ENCODE data around the gene RNASEH2B.

The RNASEH2B gene

DNA sequence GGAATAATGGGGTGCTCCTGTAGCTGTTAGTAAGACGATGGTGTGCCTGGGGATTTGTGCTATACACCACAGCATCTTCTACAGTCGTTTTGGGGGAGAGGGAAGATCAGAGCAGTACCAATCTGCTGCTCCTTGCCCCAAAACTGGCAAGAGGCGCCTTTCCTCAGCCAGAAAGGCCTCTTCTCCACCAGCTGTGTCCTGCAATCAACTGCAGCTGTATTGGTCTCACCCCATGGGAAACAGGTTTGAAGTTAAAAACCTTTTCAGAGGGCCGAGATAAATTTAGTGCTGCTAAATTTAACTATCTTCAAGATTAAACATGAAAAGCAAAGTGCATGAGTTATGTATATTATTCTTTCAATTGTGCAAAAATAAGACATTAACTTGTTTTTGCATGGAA is 1.2 kb upstream of the RNASEH2B start:
- DNase-seq (ENCODE audit: low read depth) = no peak

DNA sequence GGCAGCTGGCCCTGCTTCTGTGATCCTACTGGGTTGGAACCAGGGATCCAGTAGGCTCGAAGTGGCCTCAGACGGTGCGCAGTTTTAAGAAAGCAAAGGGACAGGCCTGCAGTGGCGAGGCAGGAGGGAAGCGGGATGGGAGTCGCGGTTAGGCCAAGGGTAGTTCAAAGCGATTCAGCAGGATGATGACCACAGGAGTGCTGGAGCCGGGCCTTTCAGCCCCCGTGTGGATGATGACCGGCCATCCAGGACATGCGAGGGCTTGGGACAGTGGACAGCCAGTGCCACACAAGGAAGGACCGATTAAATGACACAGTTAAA is 854 bp downstream of the RNASEH2B start:
- no peak for DNase-seq (ENCODE audit: low read depth)

DNA sequence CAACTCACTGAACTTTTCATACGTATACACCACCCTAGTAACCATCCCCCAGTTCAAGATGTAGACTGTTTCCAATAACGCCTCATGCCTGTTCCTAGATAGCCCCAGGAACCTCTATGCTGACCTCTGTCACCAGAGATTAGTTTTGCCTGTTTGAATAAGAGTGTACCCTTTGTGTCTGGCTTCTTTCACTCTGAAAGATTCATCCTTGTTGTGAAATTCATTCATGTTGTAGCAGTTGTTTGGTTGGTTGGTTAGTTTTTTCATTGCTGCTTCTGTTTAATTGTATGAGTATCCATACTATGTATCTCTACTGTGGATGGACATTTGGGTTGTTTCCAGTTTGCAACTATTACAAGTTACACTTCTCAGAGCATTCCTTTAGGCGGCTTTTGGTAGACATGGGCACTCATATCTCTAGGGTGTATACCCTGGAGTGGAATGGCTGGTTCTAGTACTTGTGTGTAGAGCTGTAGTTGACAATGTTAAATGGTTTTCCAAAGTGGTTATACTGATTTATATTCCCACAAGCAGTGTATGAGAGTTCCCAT is 1.6 kb downstream of the RNASEH2B start:
- no peak for DNase-seq (ENCODE audit: low read depth)

DNA sequence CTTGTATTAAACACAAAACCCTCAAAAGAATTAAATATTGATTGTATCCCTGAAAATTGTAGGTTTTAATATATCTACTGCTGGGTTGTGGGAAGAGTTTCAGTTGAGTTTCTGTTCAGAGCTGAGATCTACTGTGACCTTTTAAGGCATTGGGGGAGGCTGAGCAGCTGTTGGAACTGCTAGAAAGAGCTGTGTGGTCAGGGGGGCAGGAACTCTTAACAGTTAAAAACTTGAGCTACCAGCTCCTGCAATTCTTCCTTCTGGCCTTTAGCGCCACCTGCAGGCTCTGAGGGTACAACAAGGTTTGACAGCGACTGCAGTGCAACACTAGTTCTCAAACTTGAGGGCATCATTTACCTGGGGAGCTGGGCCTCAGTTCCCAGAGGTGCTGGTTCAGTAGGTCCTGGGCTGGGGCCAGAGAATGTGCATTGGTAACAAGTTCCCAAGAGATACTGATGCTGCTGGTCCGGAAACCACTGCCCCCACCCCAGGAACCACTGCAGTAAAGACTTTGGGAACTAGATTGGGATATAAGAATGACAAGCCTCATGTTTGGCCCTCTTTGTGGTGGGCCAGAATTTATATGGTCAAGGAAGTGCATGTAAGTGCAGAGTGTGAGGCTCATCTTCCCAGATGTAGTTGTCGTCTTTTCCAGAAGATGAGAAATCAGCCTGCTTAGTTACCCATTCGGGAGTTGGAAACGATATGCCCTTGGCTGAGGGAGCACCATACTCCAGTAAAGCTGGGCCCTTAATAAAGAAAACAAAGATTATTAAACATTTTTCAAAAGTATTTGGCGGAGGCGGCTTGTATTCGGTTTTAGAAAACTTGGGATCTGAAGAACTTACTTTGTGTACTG is 2.6 kb downstream of the RNASEH2B start:
- peak; percentile 71 for DNase-seq (ENCODE audit: low read depth)

DNA sequence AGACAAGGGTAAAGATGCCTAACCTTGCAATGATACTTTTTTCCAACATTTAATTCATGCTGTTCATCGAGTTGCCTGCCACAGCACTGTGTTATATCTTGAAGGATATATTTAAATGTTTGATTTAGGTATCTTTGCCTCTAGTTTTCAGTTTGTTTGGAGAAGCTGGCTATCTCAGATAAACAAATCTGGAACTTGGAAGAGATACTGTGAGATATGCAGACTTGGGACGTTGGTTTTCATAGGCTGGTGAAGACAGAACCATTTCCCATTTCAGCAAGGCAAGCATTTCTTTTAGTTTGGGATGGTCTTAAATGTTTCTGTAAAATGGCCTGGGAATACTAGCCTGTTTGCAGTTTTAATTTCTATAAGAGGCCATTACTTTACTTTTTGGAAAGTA is 3.3 kb downstream of the RNASEH2B start:
- DNase-seq (ENCODE audit: low read depth) = no peak

DNA sequence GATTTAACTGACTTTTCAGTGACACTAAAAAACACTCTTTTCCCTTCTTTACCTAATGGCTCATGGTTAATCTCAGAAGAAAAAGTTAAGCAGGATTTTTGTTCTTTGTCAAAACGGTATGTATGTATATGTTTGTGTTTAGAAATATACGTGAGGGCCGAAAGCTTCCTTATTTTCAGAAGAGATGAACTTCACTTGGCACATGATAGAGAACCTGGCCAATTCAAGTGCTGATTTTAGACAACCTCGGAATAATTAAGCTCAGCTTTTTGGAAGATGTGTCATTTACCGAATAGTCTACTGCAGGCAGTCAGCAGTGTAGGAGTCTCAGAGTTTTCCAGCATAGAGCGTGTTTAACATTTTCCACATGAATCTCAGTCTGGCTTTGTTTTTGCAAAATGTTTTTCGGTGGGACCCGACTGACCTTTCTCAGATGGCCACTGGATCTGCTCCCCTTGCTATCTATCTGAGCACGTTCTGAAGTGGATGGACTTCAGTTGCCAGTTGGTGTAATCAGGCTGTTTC is 4.6 kb downstream of the RNASEH2B start:
- DNase-seq (ENCODE audit: low read depth) = no peak

DNA sequence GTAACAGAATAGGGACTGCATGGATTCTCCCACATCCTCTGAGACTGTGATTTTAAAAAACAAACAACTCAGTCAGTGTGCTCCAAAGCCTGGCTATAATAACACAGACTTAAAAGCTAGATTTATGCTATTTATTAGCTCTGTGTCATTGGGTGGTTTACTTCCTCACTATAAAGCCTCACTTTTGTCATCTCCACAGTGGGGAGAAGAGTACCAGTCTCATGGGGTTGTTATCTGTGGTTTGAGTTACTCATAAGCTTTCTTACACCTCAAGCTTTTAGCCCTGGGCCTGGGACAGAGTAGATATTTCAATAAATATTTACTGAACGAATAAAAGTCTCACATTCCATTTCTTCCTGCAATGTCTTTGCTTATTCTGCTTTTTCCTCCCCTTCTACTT is 5.3 kb downstream of the RNASEH2B start:
- DNase-seq (ENCODE audit: low read depth) = no peak

DNA sequence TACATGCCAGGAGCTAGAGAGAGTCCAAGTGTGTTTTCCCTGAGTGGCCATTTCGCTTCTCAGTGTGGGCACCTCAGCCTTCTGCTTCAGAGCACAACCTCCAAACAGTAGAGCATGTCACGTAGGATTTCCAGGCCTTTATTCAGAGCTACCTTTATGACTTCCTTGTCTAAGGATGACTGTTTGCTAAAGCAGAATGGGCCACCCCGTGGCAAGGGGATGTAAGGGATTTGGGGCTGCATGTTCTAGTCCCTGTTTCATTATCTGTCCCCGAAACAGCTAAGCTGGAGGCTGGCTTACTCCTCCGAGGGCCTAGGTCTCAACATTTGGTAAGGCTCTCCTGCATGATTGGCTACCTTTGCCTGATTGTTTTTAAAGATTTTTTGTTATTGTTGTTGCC is 6.0 kb downstream of the RNASEH2B start:
- DNase-seq (ENCODE audit: low read depth) = no peak

DNA sequence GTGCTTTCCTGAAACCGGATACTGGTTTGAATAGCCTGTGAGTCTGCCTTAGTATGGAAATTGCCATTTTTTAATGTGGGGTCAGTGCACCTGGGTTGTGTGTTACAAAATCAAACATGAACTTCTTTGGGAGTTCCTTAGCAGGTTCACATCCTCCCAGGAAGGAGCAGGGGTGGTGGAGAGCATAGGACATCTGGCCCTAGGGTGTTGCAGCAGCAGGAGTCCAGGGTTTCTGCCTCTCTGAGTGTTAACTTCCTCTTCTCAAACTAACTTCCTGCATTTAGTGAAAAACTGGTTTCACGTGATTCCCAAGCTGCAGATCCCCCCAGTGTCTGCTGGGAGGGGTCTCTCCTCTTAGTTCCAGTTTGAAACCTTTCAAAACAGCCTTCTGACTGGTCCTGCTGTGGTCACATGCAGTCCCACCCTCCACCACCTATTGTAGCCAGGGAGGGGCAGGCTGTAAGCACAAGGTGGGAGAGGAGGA is 7.2 kb downstream of the RNASEH2B start:
- no peak for DNase-seq (ENCODE audit: low read depth)

DNA sequence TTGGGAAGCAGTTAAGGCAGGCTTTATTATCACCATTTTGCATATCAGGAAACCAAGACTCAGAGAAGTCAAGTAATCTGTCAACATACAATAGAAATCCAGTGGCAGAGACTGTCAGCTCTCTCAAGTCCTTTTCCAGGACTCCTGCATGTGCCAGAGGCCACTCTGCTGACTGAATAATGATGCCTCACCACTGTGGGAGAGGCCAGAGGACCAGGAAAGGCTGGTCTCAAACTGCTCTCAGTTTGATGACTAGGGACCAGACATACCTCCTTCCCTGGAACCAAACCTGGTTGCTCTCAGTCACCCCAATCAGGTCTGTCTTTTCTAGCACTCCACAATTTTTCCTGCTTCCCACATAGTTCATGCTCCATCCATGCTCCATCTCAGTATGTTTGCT is 8.0 kb downstream of the RNASEH2B start:
- no peak for DNase-seq (ENCODE audit: low read depth)

DNA sequence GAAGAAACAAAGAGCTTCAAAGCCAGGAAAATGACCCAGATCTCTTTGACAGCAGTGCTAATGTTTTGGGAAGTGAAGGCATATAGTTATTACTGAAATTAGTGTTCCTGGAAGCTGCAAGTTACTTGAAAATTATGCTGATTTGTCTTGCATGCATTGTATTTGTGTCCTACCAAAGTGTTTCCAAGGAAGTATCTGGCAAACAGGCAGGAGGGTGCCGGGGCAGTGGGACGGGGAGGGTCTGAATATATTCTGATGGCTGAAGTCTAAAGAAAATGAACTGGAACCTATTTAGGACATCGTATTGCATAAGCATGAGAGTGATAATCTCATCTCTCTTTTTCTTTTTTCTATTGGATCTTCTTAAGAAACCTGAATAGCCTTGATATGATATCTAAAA is 9.0 kb downstream of the RNASEH2B start:
- DNase-seq (ENCODE audit: low read depth) = no peak

DNA sequence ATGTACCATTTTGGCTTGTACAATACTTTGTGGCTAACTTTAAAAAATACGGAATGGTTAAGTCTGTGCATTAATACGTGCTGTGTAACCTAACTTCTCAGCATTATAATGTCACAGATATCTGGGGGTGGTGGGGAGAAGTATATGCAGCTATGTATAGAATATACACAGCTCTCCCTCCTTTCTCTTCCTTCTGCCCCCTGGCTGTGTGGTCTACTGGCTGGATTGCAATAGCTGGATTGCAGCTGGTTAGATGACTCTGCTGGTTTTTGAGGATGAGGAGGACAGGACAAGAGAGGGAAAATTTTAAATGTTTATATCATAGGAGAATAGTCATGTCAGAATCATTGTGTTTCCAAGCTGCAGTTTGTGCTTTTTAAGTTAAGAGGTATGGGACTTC is 9.7 kb downstream of the RNASEH2B start:
- no peak for DNase-seq (ENCODE audit: low read depth)

DNA sequence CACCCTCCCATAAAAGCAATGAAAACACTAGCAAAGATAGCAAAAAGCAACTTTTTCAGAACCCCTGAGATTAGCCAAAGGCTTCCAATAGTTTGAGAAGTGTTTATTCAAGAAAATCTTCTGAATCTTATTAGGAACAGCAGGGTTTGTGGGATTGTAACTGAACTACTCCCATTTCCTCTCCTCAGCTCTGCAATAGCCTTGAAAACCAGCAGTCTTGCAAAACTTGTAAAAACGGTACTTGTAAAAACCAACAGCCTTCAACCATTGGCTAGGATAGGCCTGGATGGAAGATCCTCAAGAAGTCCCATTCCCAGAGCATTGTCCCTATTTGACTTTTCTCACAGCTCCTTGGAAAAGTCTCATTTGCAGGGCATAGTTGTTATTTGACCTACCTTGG is 12.1 kb downstream of the RNASEH2B start:
- no peak for DNase-seq (ENCODE audit: low read depth)

DNA sequence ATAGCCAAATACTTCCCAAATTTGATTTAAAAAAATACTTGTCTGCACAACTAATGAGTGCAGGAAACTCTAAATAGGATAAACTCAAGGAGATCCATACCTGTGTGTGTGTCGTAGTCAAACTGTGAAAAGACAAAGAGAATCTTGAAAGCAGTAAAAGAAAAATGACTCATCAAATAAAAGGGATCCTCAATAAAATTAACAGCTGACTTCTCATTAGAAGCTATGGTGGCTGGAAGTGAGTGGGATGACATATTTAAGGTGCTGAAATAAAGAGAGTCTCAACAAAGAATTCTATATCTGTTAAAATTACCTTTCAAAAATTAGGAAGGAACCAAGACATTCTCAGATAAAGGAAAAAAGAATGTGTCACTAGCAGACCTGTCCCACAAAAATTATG is 13.7 kb downstream of the RNASEH2B start:
- no peak for DNase-seq (ENCODE audit: low read depth)

DNA sequence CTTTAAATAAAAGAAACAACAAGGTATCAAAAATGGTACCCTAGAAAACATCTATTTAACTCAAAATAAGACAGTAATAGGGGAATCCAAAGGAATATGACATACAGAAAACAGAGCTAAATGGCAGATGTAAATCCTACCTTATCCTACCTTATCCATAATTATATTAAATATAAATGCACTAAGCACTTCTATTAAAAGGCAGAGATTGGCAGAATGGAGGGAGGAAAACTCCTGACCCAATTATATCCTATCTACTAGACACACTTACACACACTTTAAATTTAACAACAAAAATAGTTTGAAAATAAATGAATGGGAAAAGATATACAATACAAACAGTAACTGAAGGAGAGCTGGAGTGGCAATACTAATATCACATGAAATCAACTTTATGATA is 14.4 kb downstream of the RNASEH2B start:
- DNase-seq (ENCODE audit: low read depth) = no peak

DNA sequence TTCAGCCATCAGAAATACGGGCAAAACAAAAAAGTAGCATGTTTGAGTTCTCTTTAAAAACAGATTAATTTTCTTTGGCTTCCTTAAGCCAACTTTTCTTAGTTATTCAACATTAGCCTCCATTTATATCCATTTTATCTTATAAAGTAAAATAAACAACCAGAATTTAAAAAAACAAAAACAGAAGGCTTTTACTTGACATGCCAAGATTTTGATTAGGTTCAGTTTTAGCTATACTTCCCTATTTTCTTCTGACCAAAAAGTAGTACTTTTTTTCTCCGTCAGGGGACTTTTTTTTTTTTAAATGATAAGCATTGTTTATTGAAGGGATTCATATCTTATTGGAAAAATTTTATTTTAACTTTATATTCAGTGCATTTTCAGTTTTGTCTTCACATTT is 18.1 kb downstream of the RNASEH2B start:
- DNase-seq (ENCODE audit: low read depth) = no peak

DNA sequence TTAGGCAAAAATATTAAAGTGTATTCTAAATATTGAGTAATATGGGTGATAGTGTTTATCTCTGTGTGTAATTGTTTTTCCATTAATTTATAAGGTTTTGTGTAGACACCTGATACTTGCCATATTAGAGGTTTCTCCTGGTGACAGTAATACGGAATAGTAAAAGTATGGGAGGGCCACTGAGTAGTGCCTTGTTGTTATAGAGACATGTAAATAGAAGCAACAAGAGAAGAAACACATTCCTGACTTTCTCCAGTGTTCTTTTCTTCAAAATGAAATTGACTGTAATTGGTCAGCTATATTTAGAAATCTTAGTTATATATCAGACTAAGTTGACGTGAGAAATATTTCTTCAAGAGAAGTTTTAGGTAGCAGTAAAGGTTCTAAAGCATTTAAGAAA is 18.5 kb downstream of the RNASEH2B start:
- no peak for DNase-seq (ENCODE audit: low read depth)

DNA sequence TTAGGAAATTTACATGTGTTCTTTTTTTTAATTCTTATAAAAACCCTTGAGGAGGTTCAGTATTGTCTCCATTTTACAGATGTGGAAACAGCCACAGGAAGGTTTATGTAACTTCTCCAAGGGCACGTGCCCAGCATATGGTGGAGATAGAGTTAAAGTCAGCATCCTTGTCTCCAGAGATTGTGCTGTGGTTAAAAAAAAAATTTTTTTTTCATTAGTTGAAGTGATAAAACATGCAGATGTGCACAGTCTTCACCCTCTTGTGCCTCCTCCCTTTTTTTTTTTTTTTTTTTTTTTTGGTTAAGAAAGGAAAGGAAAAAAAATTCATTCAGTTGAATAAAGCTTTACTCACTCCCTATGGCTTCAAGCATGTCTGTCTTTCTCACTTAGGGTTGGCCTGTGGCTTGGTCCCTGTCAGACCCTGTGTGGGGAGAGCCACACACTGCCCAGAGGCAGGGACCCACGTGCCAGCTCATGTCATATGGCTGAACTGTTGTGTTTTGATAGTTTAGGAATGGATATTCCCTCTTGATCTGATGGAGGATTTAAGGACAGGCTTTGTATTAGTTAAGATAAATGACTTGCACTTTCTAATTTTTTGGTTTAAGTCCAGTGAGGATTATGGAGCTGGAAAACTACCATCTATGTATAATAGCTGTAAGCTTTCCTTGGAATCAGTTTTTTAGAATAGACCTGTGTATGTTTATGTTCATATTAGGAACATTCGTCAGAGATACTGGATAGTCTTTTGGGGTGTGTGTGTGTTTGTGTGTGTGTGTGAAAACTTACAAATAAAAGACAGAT is 19.3 kb downstream of the RNASEH2B start:
- DNase-seq (ENCODE audit: low read depth) = no peak

DNA sequence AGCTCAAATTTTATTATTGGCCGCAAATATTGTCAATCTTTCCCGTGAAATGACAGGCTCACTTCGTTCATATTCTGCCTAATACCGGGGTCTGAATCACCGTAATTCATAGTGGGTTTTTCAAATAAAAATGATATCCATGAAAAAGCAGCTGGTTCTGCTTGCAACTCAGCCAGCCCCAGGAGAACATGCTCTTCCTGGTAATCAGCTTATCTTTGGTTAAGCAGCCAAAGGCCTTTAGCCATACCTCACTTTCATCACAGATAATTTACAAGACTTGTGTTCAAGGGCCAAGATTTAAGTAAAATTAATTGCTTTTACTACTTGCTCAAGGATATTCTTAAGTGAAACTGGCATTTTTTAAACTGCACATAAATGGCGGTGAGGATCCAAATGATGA is 22.5 kb downstream of the RNASEH2B start:
- no peak for DNase-seq (ENCODE audit: low read depth)

DNA sequence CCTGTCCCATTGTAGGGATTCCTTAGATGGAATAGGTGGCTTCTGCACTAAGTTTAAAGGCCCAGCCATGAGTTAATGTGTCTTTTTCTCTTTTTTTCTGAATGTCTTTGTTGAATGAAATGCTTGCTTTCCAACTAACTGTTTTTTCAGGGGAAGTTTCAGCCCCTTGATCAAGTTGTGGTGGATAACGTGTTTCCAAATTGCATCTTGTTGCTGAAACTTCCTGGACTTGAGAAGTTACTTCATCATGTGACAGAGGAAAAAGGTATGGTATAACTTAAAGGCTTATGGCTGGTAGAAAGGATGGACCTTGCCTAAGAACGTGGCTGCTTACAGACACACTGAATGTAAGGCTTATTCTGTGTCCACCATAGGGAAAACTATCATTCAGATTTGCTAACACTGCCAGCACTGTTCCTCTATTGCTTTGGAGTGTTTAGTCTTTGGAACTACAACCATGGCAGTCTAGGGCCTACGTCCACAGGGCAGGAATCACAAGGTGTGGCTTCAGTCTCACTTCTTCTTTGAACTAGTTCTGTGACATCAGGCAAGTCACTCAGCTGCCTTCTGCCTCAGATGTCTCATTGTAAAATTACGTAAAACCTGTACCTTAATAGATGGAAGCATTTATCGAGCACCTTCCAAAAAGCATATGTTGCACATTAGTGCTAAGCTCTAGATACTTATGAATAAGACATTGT is 25.3 kb downstream of the RNASEH2B start:
- DNase-seq (ENCODE audit: low read depth) = no peak

DNA sequence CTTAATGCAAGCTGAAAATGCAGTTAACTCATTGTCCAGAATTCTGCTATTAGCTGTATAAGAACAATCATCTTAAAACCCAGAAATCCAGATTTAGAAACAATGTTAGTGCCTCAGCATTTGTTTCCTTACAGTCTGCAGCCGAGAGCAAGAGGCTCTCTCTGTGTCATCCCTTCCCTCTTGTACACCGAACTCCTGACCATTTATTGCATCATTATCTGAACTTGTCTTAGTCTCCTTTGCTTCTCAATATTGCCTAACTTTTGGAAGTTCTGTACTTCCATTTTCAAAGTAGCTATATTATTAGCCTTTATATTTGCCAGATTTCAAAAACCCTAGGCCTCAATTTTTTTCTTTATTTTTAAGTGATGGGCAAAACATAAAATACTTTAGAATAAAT is 27.1 kb downstream of the RNASEH2B start:
- DNase-seq (ENCODE audit: low read depth) = no peak

DNA sequence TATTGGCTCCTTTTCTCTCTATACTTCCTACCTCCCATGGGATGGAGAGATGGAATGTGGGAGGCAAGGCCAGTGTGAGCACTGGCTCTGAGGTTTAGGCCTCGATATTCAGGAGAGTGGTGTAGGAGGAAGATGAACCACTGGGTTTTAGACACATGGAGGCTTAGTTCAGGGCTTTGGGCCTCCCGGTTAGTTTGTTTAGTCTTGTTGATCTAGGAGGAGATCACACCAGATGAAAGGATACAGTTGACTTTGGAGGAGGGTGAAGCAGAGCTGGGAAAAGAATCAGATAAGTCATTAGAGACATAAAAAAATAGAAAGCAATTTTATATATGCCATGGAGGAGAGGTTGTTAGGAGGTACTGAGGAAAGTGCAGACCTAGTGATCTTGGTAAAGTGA is 30.9 kb downstream of the RNASEH2B start:
- DNase-seq (ENCODE audit: low read depth) = no peak
